Epithelial cell of esophagus (primary cell): ENCODE results near the gene LRRC4C.
A peak's percentile ranks its signal among the peaks of the same experiment; 100 is the strongest.

Experiments
- DNase-seq: peaks from one replicate; pipeline ENCODE4 v3.0.0; 2010; ENCODE audit warnings: low read depth
- H3K4me3 ChIP-seq: 2 replicates; pipeline ENCODE4 v1.5.1; 2011; ENCODE audit warnings: mild to moderate bottlenecking, low read length, control low read depth
- CTCF ChIP-seq: IDR thresholded peaks from 2 replicates; pipeline ENCODE4 v1.5.1; 2011; ENCODE audit warnings: low read depth, mild to moderate bottlenecking, low read length, control low read depth, inconsistent platforms; ENCODE audit not compliant: insufficient read depth; ENCODE audit errors: missing control alignments

Gene LRRC4C

GRCh38 chr11:41306431-41306830 is 153.0 kb downstream of the LRRC4C start:
- no peak for DNase-seq
- no peak overlapping the region for H3K4me3 ChIP-seq
- no peak for TF ChIP-seq CTCF

- TF ChIP-seq CTCF: no peak
- peak; percentile 1 for DNase-seq
- no peak overlapping the region for H3K4me3 ChIP-seq
Observed at GRCh38 chr11:41301023-41301422, 158.4 kb downstream of the LRRC4C start.

GRCh38 chr11:41289408-41289807 is 170.0 kb downstream of the LRRC4C start:
- DNase-seq: no peak
- TF ChIP-seq CTCF: no peak
- H3K4me3 ChIP-seq: no peak overlapping the region

- TF ChIP-seq CTCF: no peak
- no peak overlapping the region for H3K4me3 ChIP-seq
- DNase-seq: no peak
Observed at GRCh38 chr11:41286751-41287150, 172.7 kb downstream of the LRRC4C start.

- no peak for DNase-seq
- TF ChIP-seq CTCF: no peak
- H3K4me3 ChIP-seq: no peak overlapping the region
Observed at GRCh38 chr11:41284354-41284753, 175.1 kb downstream of the LRRC4C start.

GRCh38 chr11:41283191-41283930 is 176.1 kb downstream of the LRRC4C start:
- no peak overlapping the region for H3K4me3 ChIP-seq
- no peak for DNase-seq
- TF ChIP-seq CTCF: no peak

GRCh38 chr11:41282395-41282794 is 177.1 kb downstream of the LRRC4C start:
- no peak for TF ChIP-seq CTCF
- DNase-seq: no peak
- no peak overlapping the region for H3K4me3 ChIP-seq
